Stimulated activated CD4-positive, alpha-beta T cell treated with anti-CD3 and anti-CD28 coated beads, TNF-alpha, amount 100 ng/mL, for 4 hours (primary cell): ENCODE data around the gene ZNF474.

ENCODE experiments used
- DNase-seq, 3 experiments: peaks; one replicate each; pipeline ENCODE4 v3.0.0-alpha.2; 2020; ENCODE audit warnings: low read depth in 3 of 3

ZNF474 gene

GRCh38 chr5:122180863-122181548 lies 51.7 kb downstream of the ZNF474 start:
- no peak for DNase-seq

DNA sequence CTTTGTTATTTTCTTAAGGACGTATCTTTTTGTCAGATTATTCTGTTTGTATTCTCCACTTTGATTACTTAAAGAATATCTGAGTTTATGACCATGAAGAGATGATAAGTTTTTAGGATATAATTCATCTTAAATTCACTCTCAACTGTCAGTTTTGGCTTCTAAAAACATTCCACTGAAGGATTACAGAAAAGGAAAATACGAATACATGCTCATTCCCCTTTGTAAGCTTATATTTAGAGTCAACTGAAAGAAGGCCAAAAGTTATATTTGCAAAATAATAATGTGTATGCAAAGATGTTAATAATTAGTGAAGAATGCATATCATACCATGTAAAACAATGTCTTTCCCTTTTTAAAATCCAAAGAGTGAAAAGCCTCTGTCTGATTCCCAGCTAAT lies 52.5 kb downstream of the ZNF474 start:
- no peak for DNase-seq

- DNase-seq: no peak
Observed at GRCh38 chr5:122182491-122182921, 53.2 kb downstream of the ZNF474 start.

DNA sequence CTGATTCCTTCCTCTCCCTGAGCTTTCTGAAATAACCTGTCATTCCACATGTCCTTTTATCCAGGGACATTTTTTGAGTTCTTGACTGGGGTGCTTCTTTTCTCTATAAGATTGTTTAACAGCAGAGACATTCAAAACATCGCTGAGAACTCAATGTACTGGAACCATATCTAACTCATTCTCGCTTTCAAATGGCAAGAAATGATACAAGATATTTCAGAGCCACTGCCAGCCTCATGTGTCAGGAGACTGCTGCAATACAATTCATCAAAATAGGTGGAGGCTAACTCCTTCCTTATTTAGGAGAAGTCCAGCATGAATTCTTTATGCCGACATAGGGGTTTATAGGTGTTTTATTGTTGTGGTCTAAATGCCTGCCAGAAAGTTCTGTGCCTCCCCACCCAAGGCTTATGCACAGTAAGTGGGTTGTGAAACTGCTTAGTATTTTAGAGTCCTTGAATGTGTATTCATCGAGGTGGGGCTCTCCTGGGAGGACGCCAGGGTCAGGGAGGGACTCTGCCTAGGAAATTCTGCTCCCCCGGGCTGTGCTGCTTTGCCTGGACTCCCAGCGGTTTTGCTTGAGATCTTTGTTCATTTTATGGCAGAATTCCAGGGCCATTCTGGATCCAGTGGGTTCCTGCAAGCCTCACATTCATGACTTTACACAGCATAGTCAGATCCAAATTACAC lies 53.9 kb downstream of the ZNF474 start:
- DNase-seq: no peak

- DNase-seq: no peak
Observed at GRCh38 chr5:122183788-122184170, 54.4 kb downstream of the ZNF474 start.

GRCh38 chr5:122184676-122185255 lies 55.4 kb downstream of the ZNF474 start:
- DNase-seq: no peak

DNA sequence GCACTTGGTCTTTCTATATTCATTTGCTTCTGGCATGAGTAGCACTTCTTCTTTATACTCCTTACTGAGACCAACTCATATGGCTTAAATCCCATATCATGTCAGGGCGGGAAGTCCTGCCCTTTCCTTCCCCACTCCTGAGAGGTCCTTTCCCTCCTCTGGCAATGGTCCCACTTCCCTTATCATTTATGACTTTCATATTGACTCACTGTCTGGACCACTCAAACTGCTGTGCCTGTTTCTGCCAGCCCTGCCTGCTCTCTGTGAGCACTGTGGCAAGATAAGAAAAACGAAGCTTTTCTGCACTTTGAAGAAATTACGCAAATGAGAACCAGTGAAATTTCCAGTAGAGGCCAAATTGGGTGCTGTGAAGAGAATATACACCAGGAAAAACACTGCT lies 58.1 kb downstream of the ZNF474 start:
- no peak for DNase-seq

- DNase-seq: no peak
Observed at GRCh38 chr5:122190156-122190555, 60.8 kb downstream of the ZNF474 start.

GRCh38 chr5:122192497-122193496 lies 63.5 kb downstream of the ZNF474 start:
- DNase-seq: no peak

GRCh38 chr5:122195802-122196394 lies 66.6 kb downstream of the ZNF474 start:
- DNase-seq: no peak

DNA sequence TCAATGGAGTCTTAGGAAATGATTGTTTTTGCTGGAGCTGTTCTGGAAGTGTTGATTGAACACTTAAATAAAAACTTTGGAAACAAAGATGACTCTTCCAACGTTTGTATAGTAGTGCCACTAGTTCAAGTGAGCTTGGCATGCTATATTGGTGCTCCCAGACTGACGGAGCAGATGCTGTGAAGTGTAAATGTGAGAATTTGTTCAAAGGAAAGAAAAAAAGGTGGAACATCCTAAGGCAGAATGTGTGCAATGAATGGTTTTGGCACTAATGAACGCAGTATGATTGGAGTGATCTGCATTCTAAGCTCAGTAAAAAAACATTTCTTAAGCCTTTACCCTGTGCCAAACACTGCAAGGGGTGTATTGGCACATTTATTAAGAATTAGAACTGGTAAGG lies 69.8 kb downstream of the ZNF474 start:
- DNase-seq: no peak

DNA sequence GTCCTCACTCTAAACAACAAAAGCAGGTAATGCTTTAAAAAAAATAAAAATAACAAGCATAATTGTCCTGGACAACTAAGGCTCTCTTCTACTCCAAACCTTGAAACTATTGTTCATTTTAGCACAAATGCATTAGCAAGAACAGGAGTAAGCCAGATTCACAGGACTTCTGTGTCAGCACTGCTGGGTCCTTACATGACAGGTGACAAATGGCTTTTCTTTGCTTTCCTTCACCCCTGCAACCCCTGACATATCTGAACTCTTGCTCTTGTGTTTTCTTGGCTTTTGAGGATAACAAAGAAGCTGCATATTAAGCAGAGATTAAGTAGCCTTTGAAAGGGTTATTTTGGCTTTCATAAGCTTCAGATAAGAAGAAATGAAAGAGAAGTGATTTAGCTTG lies 71.1 kb downstream of the ZNF474 start:
- DNase-seq: no peak

GRCh38 chr5:122200865-122201264 lies 71.5 kb downstream of the ZNF474 start:
- no peak for DNase-seq

DNA sequence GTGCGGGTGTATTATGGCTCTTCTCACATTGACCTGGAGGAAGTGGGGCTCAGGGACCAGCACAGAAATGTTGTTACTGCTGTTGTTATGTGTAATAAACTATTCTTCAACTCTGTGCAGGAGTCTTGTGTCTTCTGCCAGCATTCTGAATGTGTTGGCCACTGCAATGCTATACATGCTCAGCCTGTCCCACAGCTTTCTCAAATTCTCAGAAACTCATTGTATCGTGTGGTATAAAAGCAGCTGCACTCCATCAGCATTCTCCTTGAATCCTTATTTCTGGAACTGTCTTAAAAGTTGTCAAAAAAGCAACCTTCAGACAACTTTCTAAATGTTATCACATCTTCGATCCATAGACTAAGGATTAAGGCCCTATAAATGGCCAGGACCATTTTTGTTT lies 72.0 kb downstream of the ZNF474 start:
- DNase-seq: no peak

- no peak for DNase-seq
Observed at GRCh38 chr5:122202952-122203351, 73.6 kb downstream of the ZNF474 start.
